ENCODE measurements around the gene MEIS2.

- no peak for TF ChIP-seq RAD21 (IDR thresholded peaks at IDR 0.05; ENCODE audit: low read depth)
- no peak for TF ChIP-seq REST (IDR thresholded peaks at IDR 0.05; ENCODE audit: low read depth)
- TF ChIP-seq EP300 (IDR thresholded peaks at IDR 0.05; ENCODE audit: borderline replicate concordance) = no peak
- no peak for TF ChIP-seq YY1 (IDR thresholded peaks at IDR 0.05; ENCODE audit: low read depth)
- TF ChIP-seq TCF12 (IDR thresholded peaks at IDR 0.05; ENCODE audit: low read depth) = no peak
- TF ChIP-seq USF1 (IDR thresholded peaks at IDR 0.05) = no peak
- no peak for TF ChIP-seq TAF1 (IDR thresholded peaks at IDR 0.05; ENCODE audit: low read depth)
- TF ChIP-seq TEAD4 (IDR thresholded peaks at IDR 0.05) = no peak
- TF ChIP-seq NFIC (IDR thresholded peaks at IDR 0.05) = no peak
- no peak for TF ChIP-seq MAX (IDR thresholded peaks at IDR 0.05)
- no peak for TF ChIP-seq CEBPB (IDR thresholded peaks at IDR 0.05)
Measured at GRCh38 chr15:37111427-37111717, 11.0 kb upstream of the MEIS2 start.

Measured in Ishikawa (cell line).